ENCODE results near the gene JAML.

Gene JAML

GRCh38 chr11:118163494-118163893 lies 61.3 kb downstream of the JAML start:
- DNase-seq: no peak

- no peak for DNase-seq
These were observed 62.0 kb downstream of the JAML start for GRCh38 chr11:118162846-118163245.

- DNase-seq: no peak
These were observed 63.0 kb downstream of the JAML start for GRCh38 chr11:118161786-118162185.

- DNase-seq: no peak
These were observed 67.5 kb downstream of the JAML start for GRCh38 chr11:118157186-118157895.

DNA sequence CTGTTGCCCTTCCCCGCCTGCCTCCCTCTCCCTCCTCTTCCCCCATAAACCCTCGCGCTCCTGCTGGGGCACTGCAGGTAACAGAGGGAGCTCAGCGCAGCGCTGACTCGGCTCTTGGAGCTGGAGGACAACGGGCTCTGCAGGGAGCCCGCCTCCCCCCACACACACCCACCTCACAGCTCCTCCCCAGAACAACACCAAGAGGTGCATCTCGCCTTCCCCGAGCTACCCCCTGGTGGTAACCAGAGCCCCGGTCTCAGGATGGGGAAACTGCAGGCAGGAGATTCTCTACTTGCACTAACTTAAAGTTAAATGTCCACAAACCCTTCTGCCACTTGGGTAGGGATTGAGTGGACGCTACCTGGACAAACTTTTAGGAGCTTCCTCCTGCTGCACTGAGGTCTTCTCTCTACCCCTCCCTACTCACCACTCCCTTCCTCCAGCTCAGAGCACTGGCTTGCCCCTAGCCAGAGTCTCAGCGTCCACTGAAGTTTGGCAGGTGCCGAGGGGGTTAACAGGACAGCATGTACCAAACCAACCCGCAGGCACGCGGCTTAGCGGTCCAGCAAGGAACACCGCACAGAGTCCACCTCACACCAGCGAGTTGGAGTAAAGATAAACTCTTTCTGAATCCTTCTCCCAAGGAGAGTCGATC lies 68.2 kb downstream of the JAML start:
- no peak for DNase-seq

- DNase-seq: no peak
These were observed 68.9 kb downstream of the JAML start for GRCh38 chr11:118155776-118156530.

GRCh38 chr11:118154641-118155040 lies 70.2 kb downstream of the JAML start:
- no peak for DNase-seq

DNA sequence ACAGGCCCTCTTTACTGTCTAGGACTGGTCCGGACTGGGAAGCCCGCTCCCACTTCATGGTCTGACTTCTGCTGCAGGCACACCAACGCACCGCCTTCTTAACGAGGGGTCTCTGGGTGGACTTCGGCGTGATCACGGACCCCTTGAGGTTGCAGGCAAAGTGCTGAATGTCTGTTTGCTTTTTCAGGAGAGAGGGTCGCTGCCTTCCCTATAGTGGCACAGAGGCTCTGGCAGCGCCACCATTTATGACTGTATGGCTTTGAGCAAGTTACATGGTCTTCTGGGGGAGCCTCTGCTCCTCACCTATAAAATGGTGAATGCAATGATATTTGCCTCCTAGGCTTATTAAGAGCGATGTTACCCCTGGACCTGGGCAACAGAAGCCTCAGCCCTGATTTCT lies 70.8 kb downstream of the JAML start:
- no peak for DNase-seq

DNA sequence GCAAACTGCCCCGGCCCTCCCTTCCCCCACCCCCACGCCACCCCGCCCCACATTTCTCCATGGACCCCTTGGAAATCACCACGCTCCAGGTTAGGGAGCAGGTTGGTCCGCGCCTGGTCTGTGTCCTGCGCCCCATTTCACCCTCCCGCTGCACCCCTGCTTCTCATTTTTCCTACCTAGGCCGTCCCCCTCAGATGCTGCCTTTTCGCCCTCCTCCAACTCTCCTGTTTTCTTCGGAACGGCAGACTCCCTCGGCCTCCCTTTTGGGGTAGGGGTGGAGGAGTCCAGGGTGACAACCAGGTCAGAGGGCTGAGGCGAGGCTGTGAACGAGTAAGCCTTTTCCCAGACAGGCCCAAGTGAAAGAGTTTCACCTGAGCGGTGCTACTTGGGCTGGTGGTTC lies 71.3 kb downstream of the JAML start:
- DNase-seq: no peak

- peak; percentile 16 to 57 for DNase-seq
These were observed 72.0 kb downstream of the JAML start, which contains the start of gene SCN4B for GRCh38 chr11:118152552-118153471. TSS of gene SCN4B (minus strand) at chr11:118152823. CDS start at chr11:118152673, 150 bp downstream.

- no peak for DNase-seq
These were observed 72.7 kb downstream of the JAML start for GRCh38 chr11:118152020-118152551.

GRCh38 chr11:118151431-118151830 lies 73.4 kb downstream of the JAML start:
- no peak for DNase-seq

DNA sequence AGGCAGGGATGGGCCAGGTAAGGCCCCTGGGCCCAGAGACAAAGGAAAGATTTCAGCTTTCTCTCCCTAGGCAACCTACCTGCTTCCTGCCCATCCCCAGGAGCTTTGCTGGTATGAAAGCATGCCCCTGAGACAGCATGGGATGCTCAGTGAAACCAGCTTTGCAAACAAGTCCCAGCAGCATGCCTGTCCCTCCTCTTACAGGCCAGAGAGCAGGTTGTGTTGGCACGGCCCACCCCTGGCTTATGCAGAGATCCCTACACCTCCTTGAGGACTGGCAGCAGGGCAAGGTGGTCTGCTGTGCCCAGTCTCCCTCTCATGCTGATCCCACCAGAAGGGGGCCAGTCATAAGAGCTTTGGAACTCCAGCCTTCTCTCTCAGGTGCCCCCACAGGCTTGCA lies 75.3 kb downstream of the JAML start:
- DNase-seq: no peak

DNA sequence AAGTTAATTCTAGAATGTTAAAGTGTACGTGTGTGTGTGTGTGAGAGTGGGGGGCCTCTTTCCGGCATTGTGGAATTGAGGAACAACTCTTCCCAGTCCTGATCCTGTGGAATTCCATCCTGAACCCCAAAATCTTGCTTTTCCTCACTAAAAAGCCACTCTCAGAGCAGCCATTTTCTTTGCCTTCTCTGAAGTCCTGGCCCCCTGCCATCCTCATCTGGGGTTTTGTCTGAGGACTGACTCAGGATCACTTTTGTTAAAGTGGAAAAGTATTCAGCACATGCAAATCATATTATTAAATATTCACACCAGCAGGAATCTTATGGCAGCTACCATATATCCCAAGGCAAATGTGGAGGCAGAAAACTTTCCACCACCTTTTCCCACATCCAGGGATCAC lies 76.0 kb downstream of the JAML start:
- DNase-seq: no peak

DNA sequence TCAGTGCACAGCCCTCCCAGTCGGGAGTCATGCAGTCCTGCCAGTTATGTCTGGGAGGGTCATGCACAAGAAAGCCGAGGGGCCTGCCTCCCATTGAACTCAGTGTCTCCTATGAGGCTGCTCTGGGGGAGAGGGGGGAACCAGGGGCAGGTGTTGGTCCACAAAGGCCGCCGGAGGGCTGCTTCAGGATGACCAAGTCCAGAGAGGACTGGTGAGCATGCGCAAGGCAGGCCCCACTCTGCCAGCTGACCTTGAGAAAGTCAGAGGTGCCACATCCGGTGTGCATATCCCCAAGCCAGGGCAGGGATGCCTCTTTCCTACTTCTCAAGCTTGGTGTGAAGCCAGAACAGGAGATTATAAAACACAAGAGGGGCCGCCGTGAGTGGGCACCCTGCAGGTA lies 76.6 kb downstream of the JAML start:
- no peak for DNase-seq

DNA sequence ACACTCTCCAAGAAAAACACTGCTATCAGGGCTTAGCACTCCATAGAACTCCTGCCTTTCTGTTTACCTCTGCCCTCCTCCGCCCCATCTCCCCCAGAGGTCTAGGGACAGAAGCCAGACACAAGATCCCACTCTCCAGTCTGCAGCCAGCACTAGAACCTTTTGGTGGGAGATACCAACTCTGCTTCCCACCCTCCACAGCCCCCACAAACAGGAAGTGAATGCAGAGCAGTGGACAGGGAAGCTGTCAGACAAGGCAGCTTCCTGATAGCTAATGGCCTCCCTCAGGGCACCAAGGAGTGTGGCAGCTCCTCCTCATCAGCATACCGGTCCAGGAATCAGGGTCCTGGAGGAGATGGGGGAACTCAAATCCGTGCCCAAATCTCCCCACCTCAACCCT lies 77.3 kb downstream of the JAML start:
- no peak for DNase-seq

GRCh38 chr11:118146554-118146953 lies 78.3 kb downstream of the JAML start:
- DNase-seq: no peak

- peak; percentile 63 to 77 for DNase-seq
These were observed 79.3 kb downstream of the JAML start for GRCh38 chr11:118145285-118146227.

- no peak for DNase-seq
These were observed 80.2 kb downstream of the JAML start for GRCh38 chr11:118144301-118145268.
